Natural killer cell treated with Interleukin-12 subunit alpha and Interleukin-12 subunit beta and Interleukin-15 and Interleukin-18, amount 100 ng/mL, for 72 hours (primary cell): ENCODE measurements around the gene CCR1. TPM values are rescaled to one million over a fixed set of nuclear protein-coding genes. Genes with fewer than 3 reads are reported as not detected.
"Not testable (repeated sequence)": the region's sequence is repeated elsewhere in the genome, so short reads cannot be mapped to it uniquely, and the experiment has no call there.

ENCODE experiments used
- ATAC-seq, 2 donors: fragments of 150-1000 bp; cut with Tn5 transposase in 1 of 2; sonication (Bioruptor Pico), chemical (Tn5 transposase) in 1 of 2; 2 replicates each; pipeline ENCODE4 v1.10.0; 2021
- DNase-seq: peaks from one replicate; pipeline ENCODE4 v3.0.0; 2022; ENCODE audit warnings: low spot score
- H3K27ac Mint-ChIP-seq, 2 donors: 1 replicate in 1 of 2; 2 replicates in 1 of 2; pipeline ENCODE4 v1.8.0; 2022; ENCODE audit warnings: mixed read lengths in 2 of 2, mild to moderate bottlenecking in 1 of 2, moderate library complexity in 1 of 2
- H3K27me3 Mint-ChIP-seq, 2 donors: 1 replicate in 1 of 2; 2 replicates in 1 of 2; pipeline ENCODE4 v1.8.0; 2022; ENCODE audit warnings: mixed read lengths in 2 of 2
- H3K36me3 Mint-ChIP-seq: one replicate; pipeline ENCODE4 v1.8.0; 2022; ENCODE audit warnings: mixed read lengths
- H3K4me1 Mint-ChIP-seq, 2 donors: 1 replicate in 1 of 2; 2 replicates in 1 of 2; pipeline ENCODE4 v1.8.0; 2022; ENCODE audit warnings: low read depth in 2 of 2, mixed read lengths in 2 of 2, mild to moderate bottlenecking in 1 of 2
- H3K4me3 Mint-ChIP-seq: one replicate; pipeline ENCODE4 v1.8.0; 2022; ENCODE audit warnings: mixed read lengths
- H3K9me3 Mint-ChIP-seq: 2 replicates; pipeline ENCODE4 v1.8.0; 2022; ENCODE audit warnings: mixed read lengths
- total RNA-seq, 2 donors: library from RNA; stranded (reverse); gene quantifications; one replicate each; pipeline ENCODE4 v1.2.3, GENCODE V29; 2022

The CCR1 gene
- total RNA-seq, 2 donors from 2014 or later, result 52.2 to 92.2 TPM

GRCh38 chr3:46222435-46223161 is 14.5 kb upstream of the CCR1 start:
- DNase-seq (no peak), ATAC-seq (no peak)
- Mint-ChIP-seq H3K36me3 (peaks cover 17% of the 10 kb centered on the region), H3K9me3 (peaks cover 3% of the 10 kb centered on the region), H3K4me1 (peaks cover 16 to 26% of the 10 kb centered on the region in 2 donors), H3K4me3 (no peak overlapping the region), H3K27ac (peak overlapping the region in 1 of 2 donors; percentile 28), H3K27me3 (peaks cover 0 to 3% of the 10 kb centered on the region in 2 donors)

GRCh38 chr3:46221938-46222337 is 13.8 kb upstream of the CCR1 start:
- no peak for DNase-seq
- peaks cover 19 to 27% of the 10 kb centered on the region in 2 donors for H3K4me1 Mint-ChIP-seq
- peak overlapping the region in 1 of 2 donors; percentile 28 for H3K27ac Mint-ChIP-seq
- no peak for ATAC-seq
- peaks cover 21% of the 10 kb centered on the region for H3K36me3 Mint-ChIP-seq
- peaks cover 0 to 3% of the 10 kb centered on the region in 2 donors for H3K27me3 Mint-ChIP-seq
- H3K9me3 Mint-ChIP-seq, result peaks cover 3% of the 10 kb centered on the region
- no peak overlapping the region for H3K4me3 Mint-ChIP-seq

GRCh38 chr3:46221391-46221790 is 13.3 kb upstream of the CCR1 start:
- Mint-ChIP-seq H3K9me3 (peaks cover under 1% of the 10 kb centered on the region), H3K27ac (peak overlapping the region in 1 of 2 donors; percentile 16), H3K4me1 (peaks cover 22 to 33% of the 10 kb centered on the region in 2 donors), H3K27me3 (peaks cover 0 to 3% of the 10 kb centered on the region in 2 donors), H3K36me3 (peaks cover 24% of the 10 kb centered on the region), H3K4me3 (no peak overlapping the region)
- ATAC-seq (no peak), DNase-seq (no peak)

- Mint-ChIP-seq H3K27me3 (no peaks in the 10 kb centered on the region), H3K36me3 (peaks cover 24% of the 10 kb centered on the region), H3K4me1 (peaks cover 21 to 31% of the 10 kb centered on the region in 2 donors), H3K4me3 (peak overlapping the region; percentile 22), H3K9me3 (no peaks in the 10 kb centered on the region), H3K27ac (peak overlapping the region in 1 of 2 donors; percentile 1)
- DNase-seq (no peak), ATAC-seq (no peak)
Observed at GRCh38 chr3:46218196-46218709, 10.1 kb upstream of the CCR1 start.

- peak overlapping the region in 1 of 2 donors; percentile 60 for H3K27ac Mint-ChIP-seq
- H3K4me3 Mint-ChIP-seq, result no peak overlapping the region
- no peaks in the 10 kb centered on the region for H3K9me3 Mint-ChIP-seq
- peaks cover 19 to 27% of the 10 kb centered on the region in 2 donors for H3K4me1 Mint-ChIP-seq
- no peak for DNase-seq
- ATAC-seq, result no peak
- H3K36me3 Mint-ChIP-seq, result peaks cover 24% of the 10 kb centered on the region
- no peaks in the 10 kb centered on the region for H3K27me3 Mint-ChIP-seq
Observed at GRCh38 chr3:46215810-46216414, 7.8 kb upstream of the CCR1 start.

GRCh38 chr3:46214751-46215352 is 6.7 kb upstream of the CCR1 start:
- peaks cover 27% of the 10 kb centered on the region in 2 donors for H3K4me1 Mint-ChIP-seq
- H3K27ac Mint-ChIP-seq, result no peak overlapping the region
- ATAC-seq (peak in 1 of 2 donors; percentile 46), DNase-seq (no peak)
- H3K4me3 Mint-ChIP-seq, result no peak overlapping the region
- H3K9me3 Mint-ChIP-seq, result no peaks in the 10 kb centered on the region
- peaks cover 23% of the 10 kb centered on the region for H3K36me3 Mint-ChIP-seq
- no peaks in the 10 kb centered on the region for H3K27me3 Mint-ChIP-seq

GRCh38 chr3:46213201-46213600 is 5.1 kb upstream of the CCR1 start:
- no peaks in the 10 kb centered on the region for H3K9me3 Mint-ChIP-seq
- no peak overlapping the region for H3K27ac Mint-ChIP-seq
- ATAC-seq (peak; percentile 12 to 54), DNase-seq (no peak)
- H3K36me3 Mint-ChIP-seq, result peaks cover 13% of the 10 kb centered on the region
- H3K4me1 Mint-ChIP-seq, result peaks cover 35 to 40% of the 10 kb centered on the region in 2 donors
- H3K4me3 Mint-ChIP-seq, result no peak overlapping the region
- H3K27me3 Mint-ChIP-seq, result no peaks in the 10 kb centered on the region

GRCh38 chr3:46212101-46212500 is 4.0 kb upstream of the CCR1 start:
- Mint-ChIP-seq H3K36me3 (peaks cover 5% of the 10 kb centered on the region), H3K4me3 (no peak overlapping the region), H3K9me3 (no peaks in the 10 kb centered on the region), H3K27ac (no peak overlapping the region), H3K27me3 (no peaks in the 10 kb centered on the region), H3K4me1 (peaks cover 33 to 44% of the 10 kb centered on the region in 2 donors)
- no peak for ATAC-seq
- DNase-seq, result no peak

GRCh38 chr3:46209746-46210470 is 1.8 kb upstream of the CCR1 start:
- Mint-ChIP-seq H3K27ac (peak overlapping the region; percentile 87 to 96), H3K4me3 (no peak overlapping the region), H3K27me3 (no peaks in the 10 kb centered on the region), H3K9me3 (no peaks in the 10 kb centered on the region), H3K36me3 (no peaks in the 10 kb centered on the region), H3K4me1 (peaks cover 42 to 56% of the 10 kb centered on the region in 2 donors)
- no peak for DNase-seq
- ATAC-seq, result no peak

GRCh38 chr3:46209053-46209452 is 940 bp upstream of the CCR1 start:
- DNase-seq (no peak), ATAC-seq (no peak)
- Mint-ChIP-seq H3K27me3 (no peaks in the 10 kb centered on the region), H3K4me3 (peak overlapping the region; percentile 77), H3K4me1 (peaks cover 50 to 63% of the 10 kb centered on the region in 2 donors), H3K9me3 (no peaks in the 10 kb centered on the region), H3K27ac (peak overlapping the region; percentile 87 to 96), H3K36me3 (peaks cover 4% of the 10 kb centered on the region)

GRCh38 chr3:46207514-46207913 is 599 bp downstream of the CCR1 start:
- not testable (repeated sequence) for DNase-seq, H3K27me3 Mint-ChIP-seq, ATAC-seq, H3K9me3 Mint-ChIP-seq
- Mint-ChIP-seq H3K4me3 (peak overlapping the region; percentile 77), H3K36me3 (peaks cover 20% of the 10 kb centered on the region), H3K27ac (peak overlapping the region; percentile 87 to 96), H3K4me1 (peaks cover 65 to 74% of the 10 kb centered on the region in 2 donors)

- DNase-seq (no peak), ATAC-seq (no peak)
- H3K4me3 Mint-ChIP-seq, result peak overlapping the region; percentile 77
- peaks cover 26% of the 10 kb centered on the region for H3K36me3 Mint-ChIP-seq
- H3K27me3 Mint-ChIP-seq, result no peaks in the 10 kb centered on the region
- no peaks in the 10 kb centered on the region for H3K9me3 Mint-ChIP-seq
- H3K4me1 Mint-ChIP-seq, result peaks cover 68 to 82% of the 10 kb centered on the region in 2 donors
- peak overlapping the region; percentile 87 to 96 for H3K27ac Mint-ChIP-seq
Observed at GRCh38 chr3:46206282-46207015, 1.7 kb downstream of the CCR1 start.
